Suppressor macrophage (primary cell): ENCODE results near the gene COL20A1.

Experiments used
- DNase-seq, 4 experiments: peaks; one replicate each; pipeline ENCODE4 v3.0.0-alpha.2; 2020 to 2022

Gene COL20A1

GRCh38 chr20:63278661-63279060, 14.3 kb upstream of the COL20A1 start:
- DNase-seq: no peak

GRCh38 chr20:63279931-63280330, 13.1 kb upstream of the COL20A1 start:
- DNase-seq: no peak

GRCh38 chr20:63280371-63280770, 12.6 kb upstream of the COL20A1 start:
- DNase-seq: no peak

- no peak for DNase-seq
Measured at GRCh38 chr20:63280929-63281545, 11.9 kb upstream of the COL20A1 start.

GRCh38 chr20:63281742-63282665, 11.0 kb upstream of the COL20A1 start:
- DNase-seq: no peak

- DNase-seq: no peak
Measured at GRCh38 chr20:63282946-63283345, 10.0 kb upstream of the COL20A1 start.

GRCh38 chr20:63283397-63284082, 9.4 kb upstream of the COL20A1 start:
- no peak for DNase-seq

- DNase-seq: no peak
Measured at GRCh38 chr20:63284083-63284440, 8.9 kb upstream of the COL20A1 start.

GRCh38 chr20:63284544-63284949, 8.4 kb upstream of the COL20A1 start:
- DNase-seq: peak; percentile 12 to 62 (median 36)

GRCh38 chr20:63284981-63285524, 7.9 kb upstream of the COL20A1 start:
- no peak for DNase-seq

GRCh38 chr20:63285636-63286615, 7.1 kb upstream of the COL20A1 start:
- no peak for DNase-seq

GRCh38 chr20:63286781-63287696, 5.9 kb upstream of the COL20A1 start:
- DNase-seq: no peak

GRCh38 chr20:63287697-63288580, 5.0 kb upstream of the COL20A1 start:
- DNase-seq: no peak

- DNase-seq: no peak
Measured at GRCh38 chr20:63288581-63289251, 4.3 kb upstream of the COL20A1 start.

GRCh38 chr20:63289311-63290135, 3.5 kb upstream of the COL20A1 start:
- DNase-seq: no peak

- no peak for DNase-seq
Measured at GRCh38 chr20:63290136-63290676, 2.8 kb upstream of the COL20A1 start.

GRCh38 chr20:63290677-63291472, 2.1 kb upstream of the COL20A1 start:
- peak; percentile 42 to 67 (median 56) for DNase-seq
